SK-N-SH (cell line): ENCODE measurements around the gene UGDH. TPM values are rescaled to one million over a fixed set of nuclear protein-coding genes. Genes with fewer than 3 reads are reported as not detected.

Experiments used
- CTCF ChIA-PET: fragments of 300-600, 350-600 bp; formaldehyde crosslinking; extraction: SDS; loops from one replicate; lab custom pipeline; 2021; lab: Yijun Ruan, JAX
- POLR2A ChIA-PET: fragments of 350-600 bp; sonication (Branson Sonifier 250); formaldehyde crosslinking; extraction: SDS; loops from one replicate; lab custom pipeline; 2020; ENCODE audit warnings: antibody characterized with exemption, inconsistent platforms; lab: Yijun Ruan, JAX
- DNase-seq: peaks from one replicate; pipeline ENCODE4 v3.0.0; 2012
- H2AFZ ChIP-seq: fragments of 200-600 bp; sonication (generic); 2 replicates; pipeline ENCODE4 v1.8.1; 2016; ENCODE audit warnings: antibody characterized with exemption, mild to moderate bottlenecking, low read depth
- H3F3A ChIP-seq: fragments of 200-600 bp; sonication (generic); replicated peaks from 2 replicates; pipeline ENCODE3; 2016; ENCODE audit warnings: antibody characterized with exemption, mild to moderate bottlenecking; ENCODE audit not compliant: insufficient read depth
- H3K27ac ChIP-seq, 2 experiments: fragments of 200-500 bp in 1 of 2; fragments of 200-600 bp in 1 of 2; sonication (Bioruptor generic) in 1 of 2; sonication (generic), shearing (Covaris generic) in 1 of 2; 2 replicates each; pipeline versions ENCODE4 v1.5.1 to v1.6.1; 2014 to 2016; ENCODE audit warnings: low read depth in 2 of 2, inconsistent platforms in 1 of 2, low read length in 1 of 2, mild to moderate bottlenecking in 1 of 2, mixed read lengths in 1 of 2
- H3K27me3 ChIP-seq: fragments of 200-600 bp; sonication (generic), shearing (Covaris generic); 2 replicates; pipeline ENCODE4 v1.6.1; 2016; ENCODE audit warnings: mixed run types; ENCODE audit not compliant: insufficient read depth
- H3K36me3 ChIP-seq, 2 experiments: fragments of 200-500 bp in 1 of 2; fragments of 200-600 bp in 1 of 2; sonication (Bioruptor generic) in 1 of 2; sonication (generic) in 1 of 2; replicated peaks in 1 of 2; 2 replicates each; pipeline versions ENCODE3 to v1.5.1; 2014 to 2016; ENCODE audit warnings: low read length in 1 of 2, mild to moderate bottlenecking in 1 of 2; ENCODE audit not compliant: insufficient read depth in 2 of 2, control insufficient read depth in 1 of 2
- H3K4me1 ChIP-seq, 2 experiments: fragments of 200-500 bp in 1 of 2; fragments of 200-600 bp in 1 of 2; sonication (Bioruptor generic) in 1 of 2; sonication (generic), shearing (Covaris generic) in 1 of 2; 2 replicates each; pipeline versions ENCODE4 v1.5.1 to v1.6.1; 2014 to 2016; ENCODE audit warnings: low read depth in 1 of 2, low read length in 1 of 2, mixed run types in 1 of 2; ENCODE audit not compliant: insufficient read depth in 2 of 2, control insufficient read depth in 1 of 2
- H3K4me2 ChIP-seq: fragments of 200-600 bp; sonication (generic), shearing (Covaris generic); 2 replicates; pipeline ENCODE4 v1.6.1; 2017; ENCODE audit warnings: mixed run types
- H3K4me3 ChIP-seq, 2 experiments: fragments of 200-500 bp in 1 of 2; fragments of 200-600 bp in 1 of 2; sonication (Bioruptor generic) in 1 of 2; sonication (generic), shearing (Covaris generic) in 1 of 2; 2 replicates each; pipeline versions ENCODE4 v1.5.1 to v1.8.1; 2014 to 2016; ENCODE audit warnings: low read depth in 2 of 2, inconsistent platforms in 1 of 2, low read length in 1 of 2, mild to moderate bottlenecking in 1 of 2, mixed read lengths in 1 of 2, moderate library complexity in 1 of 2
- H3K79me2 ChIP-seq: fragments of 200-600 bp; sonication (generic); 2 replicates; pipeline ENCODE4 v1.8.1; 2017; ENCODE audit warnings: mild to moderate bottlenecking; ENCODE audit not compliant: insufficient read depth
- H3K9ac ChIP-seq: fragments of 200-600 bp; sonication (generic); 2 replicates; pipeline ENCODE4 v1.6.1; 2017; ENCODE audit warnings: mixed run types
- H3K9me2 ChIP-seq: fragments of 200-600 bp; sonication (generic); 2 replicates; pipeline ENCODE4 v1.6.1; 2017; ENCODE audit warnings: mixed run types
- H3K9me3 ChIP-seq: fragments of 200-600 bp; sonication (generic); 2 replicates; pipeline ENCODE4 v1.6.1; 2017; ENCODE audit warnings: mixed run types, mild to moderate bottlenecking, moderate library complexity
- H4K20me1 ChIP-seq: fragments of 200-600 bp; sonication (generic); 2 replicates; pipeline ENCODE4 v1.6.1; 2017; ENCODE audit warnings: mild to moderate bottlenecking, mixed run types; ENCODE audit not compliant: insufficient read depth
- CTCF ChIP-seq: fragments of 200-600 bp; sonication (generic); IDR thresholded peaks from 2 replicates; pipeline ENCODE4 v1.6.1; 2017; ENCODE audit warnings: antibody characterized with exemption, mild to moderate bottlenecking, moderate library complexity
- ELF1 ChIP-seq: IDR thresholded peaks from 2 replicates; pipeline ENCODE4 v1.4.0; 2012
- GABPA ChIP-seq: IDR thresholded peaks from 2 replicates; pipeline ENCODE4 v1.4.0; 2012; ENCODE audit warnings: low read depth, mild to moderate bottlenecking
- GATA2 ChIP-seq: sonication (generic); formaldehyde crosslinking; IDR thresholded peaks from 2 replicates; pipeline ENCODE4 v1.5.0; 2020; ENCODE audit warnings: mild to moderate bottlenecking, missing genetic modification reagents
- JUND ChIP-seq: IDR thresholded peaks from 2 replicates; pipeline ENCODE4 v1.4.0; 2012
- MAX ChIP-seq: IDR thresholded peaks from 2 replicates; pipeline ENCODE4 v1.4.0; 2012; ENCODE audit warnings: low read depth
- PBX3 ChIP-seq: IDR thresholded peaks from 2 replicates; pipeline ENCODE4; 2012
- RAD21 ChIP-seq: IDR thresholded peaks from 2 replicates; pipeline ENCODE4 v1.6.1; 2012; ENCODE audit warnings: mild to moderate bottlenecking, low read length
- REST ChIP-seq: IDR thresholded peaks from 2 replicates; pipeline ENCODE4 v1.6.1; 2012; ENCODE audit warnings: mild to moderate bottlenecking, low read depth, low read length, moderate library complexity
- RFX5 ChIP-seq: IDR thresholded peaks from 2 replicates; pipeline ENCODE4 v1.6.1; 2012; ENCODE audit warnings: mild to moderate bottlenecking, improper control_type of control experiment, low read length
- SIN3A ChIP-seq: IDR thresholded peaks from 2 replicates; pipeline ENCODE4 v1.6.1; 2012; ENCODE audit warnings: low read depth, mild to moderate bottlenecking, low read length, moderate library complexity, borderline replicate concordance
- TCF12 ChIP-seq: IDR thresholded peaks from 2 replicates; pipeline ENCODE4 v1.4.0; 2012
- USF1 ChIP-seq: IDR thresholded peaks from 2 replicates; pipeline ENCODE4 v1.4.0; 2012; ENCODE audit warnings: low read depth, borderline replicate concordance
- USF2 ChIP-seq: fragments of 150-350 bp; IDR thresholded peaks from 2 replicates; pipeline ENCODE4 v1.6.1; 2017; ENCODE audit warnings: antibody characterized with exemption, low read length, low read depth, borderline replicate concordance
- YY1 ChIP-seq: IDR thresholded peaks from 2 replicates; pipeline ENCODE4 v1.4.0; 2012; ENCODE audit warnings: low read depth, mild to moderate bottlenecking
- ZBTB33 ChIP-seq: IDR thresholded peaks from 2 replicates; pipeline ENCODE4 v1.4.0; 2012; ENCODE audit warnings: low read depth, borderline replicate concordance
- WGBS: methylation state at CpG from one replicate; pipeline ENCODE4 v1.1.6; 2017; ENCODE audit warnings: low lambda C conversion rate; 5-methylcytosine and 5-hydroxymethylcytosine counted together
- polyA plus RNA-seq, 3 experiments: library from polyadenylated mRNA; depleted of rRNA; stranded (reverse); fragments of >200 nt; gene quantifications; 2 replicates each; pipeline ENCODE4 v1.2.3, GENCODE V29; 2012

UGDH gene
- polyA plus RNA-seq, 1 of the 3 experiments (the other 2 are of a cell fraction): 41.6 TPM

GRCh38 chr4:39543034-39543433, 15.8 kb upstream of the UGDH start:
- H3K9me3 ChIP-seq: no peaks in the 10 kb centered on the region
- H3K36me3 ChIP-seq: peaks cover 0 to 3% of the 10 kb centered on the region in 2 experiments
- no peak overlapping the region for H2AFZ ChIP-seq
- H3K27ac ChIP-seq: no peak overlapping the region
- no peak for TF ChIP-seq GABPA
- no peak for TF ChIP-seq ELF1
- no peak for TF ChIP-seq RAD21
- no peak for TF ChIP-seq JUND
- no peak for TF ChIP-seq CTCF
- TF ChIP-seq TCF12: no peak
- no peak for TF ChIP-seq GATA2
- TF ChIP-seq USF2: no peak
- H3K4me3 ChIP-seq: no peak overlapping the region
- H3K9me2 ChIP-seq: no peaks in the 10 kb centered on the region
- no peak overlapping the region for H3K9ac ChIP-seq
- DNase-seq: no peak
- H3K79me2 ChIP-seq: no peaks in the 10 kb centered on the region
- no peaks in the 10 kb centered on the region for H4K20me1 ChIP-seq
- no peak overlapping the region for H3K4me2 ChIP-seq
- peaks cover 4% of the 10 kb centered on the region for H3F3A ChIP-seq
- CTCF ChIA-PET: no interaction called here
- peaks cover 4 to 6% of the 10 kb centered on the region in 2 experiments; a peak in 3 of 4 replicates for H3K4me1 ChIP-seq
- 98% methylated on average over 3 of the region's 5 CpGs for whole genome bisulfite sequencing
- POLR2A ChIA-PET: interaction anchor here (1.5 to 1.6 kb wide), 2 partner anchors 16 kb away, joined by 3 to 9 read pairs; partner anchors contain the start of gene UGDH
- no peaks in the 10 kb centered on the region for H3K27me3 ChIP-seq

GRCh38 chr4:39542611-39543012, 15.4 kb upstream of the UGDH start:
- CTCF ChIA-PET: no interaction called here
- no peak overlapping the region for H3K4me2 ChIP-seq
- TF ChIP-seq REST: no peak
- no peak for TF ChIP-seq ZBTB33
- no peak for TF ChIP-seq PBX3
- TF ChIP-seq TCF12: no peak
- TF ChIP-seq USF2: no peak
- TF ChIP-seq SIN3A: no peak
- TF ChIP-seq RFX5: no peak
- TF ChIP-seq MAX: no peak
- no peak for TF ChIP-seq USF1
- no peak for TF ChIP-seq YY1

More at GRCh38 chr4:39542611-39543012, 15.4 kb upstream of the UGDH start:
- 71% methylated on average over 4 of the region's 4 CpGs for WGBS
- POLR2A ChIA-PET: interaction anchor here (1.5 to 1.6 kb wide), 2 partner anchors 15 to 16 kb away, joined by 3 to 9 read pairs; partner anchors contain the start of gene UGDH
- H3K27ac ChIP-seq: no peak overlapping the region
- peaks cover 0 to 3% of the 10 kb centered on the region in 2 experiments for H3K36me3 ChIP-seq
- H4K20me1 ChIP-seq: no peaks in the 10 kb centered on the region
- H3K4me1 ChIP-seq: peaks cover 4 to 6% of the 10 kb centered on the region in 2 experiments; a peak in 3 of 4 replicates
- no peak overlapping the region for H3K9ac ChIP-seq
- H3K79me2 ChIP-seq: no peaks in the 10 kb centered on the region
- H3K9me3 ChIP-seq: no peaks in the 10 kb centered on the region
- no peak for DNase-seq
- H3F3A ChIP-seq: peaks cover 4% of the 10 kb centered on the region
- H3K4me3 ChIP-seq: no peak overlapping the region
- no peaks in the 10 kb centered on the region for H3K9me2 ChIP-seq
- H2AFZ ChIP-seq: no peak overlapping the region
- no peaks in the 10 kb centered on the region for H3K27me3 ChIP-seq
